Uterus (tissue), 4 donors: Measurements from ENCODE around the gene C3orf70. TPM values are rescaled to one million over a fixed set of nuclear protein-coding genes. Genes with fewer than 3 reads are reported as not detected.

Source experiments
- DNase-seq, 2 donors: peaks; one replicate each; pipeline ENCODE4 v3.0.0-alpha.2; 2019 to 2020
- H3K27ac ChIP-seq, 2 donors: fragments of 200-600 bp; sonication (generic); 1 replicate in 1 of 2; 2 replicates in 1 of 2; pipeline ENCODE4 v1.5.1; 2016 to 2018
- H3K27me3 ChIP-seq, 2 donors: fragments of 200-600 bp; sonication (generic); one replicate each; pipeline ENCODE4 v1.5.1; 2018 to 2019; ENCODE audit warnings: control low read depth in 1 of 2
- H3K36me3 ChIP-seq, 2 donors: fragments of 200-600 bp; sonication (generic); one replicate each; pipeline ENCODE4 v1.5.1; 2019; ENCODE audit warnings: control low read depth in 1 of 2
- H3K4me1 ChIP-seq, 2 donors: fragments of 200-600 bp; sonication (generic); one replicate each; pipeline ENCODE4 v1.5.1; 2018 to 2019; ENCODE audit warnings: control low read depth in 1 of 2
- H3K4me3 ChIP-seq, 2 donors: fragments of 200-600 bp; sonication (generic); 1 replicate in 1 of 2; 2 replicates in 1 of 2; pipeline ENCODE4 v1.5.1; 2018 to 2019; ENCODE audit warnings: mild to moderate bottlenecking in 1 of 2
- H3K9me3 ChIP-seq, 2 donors: fragments of 200-600 bp; sonication (generic); one replicate each; pipeline ENCODE4 v1.5.1; 2019; ENCODE audit warnings: control low read depth in 1 of 2
- CTCF ChIP-seq, 4 experiments: fragments of 200-600 bp in 2 of 4; fragments of 450-650 bp in 2 of 4; sonication (generic) in 2 of 4; IDR thresholded peaks; one replicate each; pipeline ENCODE4 v1.5.1; 2016 to 2019; ENCODE audit warnings: antibody characterized with exemption in 4 of 4, mild to moderate bottlenecking in 2 of 4, moderate library complexity in 1 of 4
- POLR2A ChIP-seq, 2 donors: fragments of 450-650 bp; IDR thresholded peaks; one replicate each; pipeline ENCODE4 v1.6.1; 2016; ENCODE audit warnings: antibody characterized with exemption in 2 of 2, mild to moderate bottlenecking in 1 of 2, moderate library complexity in 1 of 2
- intact Hi-C: fragments of 100-400 bp; cut with DNase I; formaldehyde crosslinking; loops from one replicate; pipeline ENCODE4 v1.15.1; 2023; ENCODE audit warnings: low total_unique reads
- total RNA-seq, 4 donors: library from RNA; depleted of rRNA in 3 of 4; stranded (reverse); fragments of >200 nt in 3 of 4; gene quantifications; one replicate each; pipeline versions ENCODE4 v1.1.0 to v1.2.4, GENCODE V29; 2014 to 2023
- donor health status: DM: yes; HTN: yes; CAD: no.

The C3orf70 gene
- total RNA-seq, 4 donors from 2014 or later, result 4.4 to 24.4 (median 16.9) TPM

DNA sequence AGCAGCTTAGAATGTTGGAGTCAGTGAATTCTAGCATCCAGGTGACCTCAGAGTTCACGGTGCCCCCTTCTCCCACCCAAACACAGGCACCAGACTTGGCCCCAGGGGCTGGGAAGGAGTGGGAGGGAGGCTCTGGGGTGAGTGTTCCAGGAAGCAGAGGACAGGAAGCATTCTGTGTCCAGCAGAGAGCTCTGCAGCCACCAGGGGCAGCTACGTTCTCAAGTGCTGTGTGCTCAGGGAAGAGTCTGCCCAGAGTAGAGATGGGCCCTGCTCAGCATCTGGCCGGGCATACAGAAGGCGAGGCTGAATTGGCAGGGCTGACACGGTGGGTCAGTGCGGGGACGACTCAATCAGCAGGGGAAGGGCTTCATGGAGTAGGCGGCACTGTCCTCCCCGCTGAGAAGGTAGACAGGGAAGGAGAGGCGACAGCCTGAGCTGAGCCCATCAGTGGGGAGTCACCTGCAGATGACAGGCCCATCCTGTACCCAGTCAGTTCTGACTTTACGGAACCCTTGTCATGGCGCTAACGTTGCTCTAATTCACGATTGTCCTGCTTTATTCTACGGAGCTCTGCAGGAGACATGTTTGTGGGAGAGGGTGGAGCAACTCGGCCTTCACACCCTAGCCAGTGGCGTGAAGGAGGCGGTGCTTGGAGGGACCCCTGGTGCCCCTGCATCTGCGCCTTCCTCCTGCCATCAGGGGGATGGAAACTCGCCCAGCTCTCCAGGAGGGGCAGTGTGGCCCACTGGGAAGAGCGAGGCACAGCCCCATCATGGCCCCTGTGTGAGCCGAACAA, 82.2 kb downstream of the C3orf70 start:
- H3K27ac ChIP-seq, result no peak overlapping the region
- H3K27me3 ChIP-seq, result no peaks in the 10 kb centered on the region
- no peaks in the 10 kb centered on the region for H3K9me3 ChIP-seq
- no peaks in the 10 kb centered on the region for H3K4me1 ChIP-seq
- H3K4me3 ChIP-seq, result no peak overlapping the region
- no peak for DNase-seq
- intact Hi-C loops, result no loop called here
- no peak for TF ChIP-seq POLR2A (IDR thresholded peaks at IDR 0.05)
- TF ChIP-seq CTCF (IDR thresholded peaks at IDR 0.05), result no peak
- no peaks in the 10 kb centered on the region for H3K36me3 ChIP-seq

GRCh38 chr3:185069037-185070030, 83.5 kb downstream of the C3orf70 start:
- H3K27me3 ChIP-seq, result no peaks in the 10 kb centered on the region
- no peak for DNase-seq
- no peaks in the 10 kb centered on the region for H3K9me3 ChIP-seq
- H3K36me3 ChIP-seq, result no peaks in the 10 kb centered on the region
- no peak overlapping the region for H3K27ac ChIP-seq
- H3K4me1 ChIP-seq, result no peaks in the 10 kb centered on the region
- no peak overlapping the region for H3K4me3 ChIP-seq
- TF ChIP-seq POLR2A (IDR thresholded peaks at IDR 0.05), result no peak
- intact Hi-C loops, result no loop called here

DNA sequence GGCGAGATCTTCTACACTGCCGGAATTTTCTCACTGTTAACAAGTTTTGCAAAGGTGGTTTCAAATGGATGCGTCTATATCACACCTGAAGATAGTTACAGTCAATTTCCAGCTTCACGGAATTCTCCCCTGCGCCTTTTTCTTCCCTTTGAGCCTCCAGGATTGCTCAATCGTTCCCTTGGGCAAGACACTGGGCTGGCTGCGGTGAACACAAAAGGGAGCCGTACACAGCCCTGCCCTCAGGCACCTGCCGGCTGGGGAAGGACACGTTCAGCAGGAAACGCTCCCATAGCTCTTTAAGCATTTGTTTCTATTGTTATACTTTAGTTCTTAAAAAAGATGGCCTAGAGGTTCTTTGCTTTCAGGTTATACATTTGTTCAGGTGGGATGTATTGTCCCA, 85.7 kb downstream of the C3orf70 start:
- Histone ChIP-seq H3K36me3 (no peaks in the 10 kb centered on the region), H3K4me3 (no peak overlapping the region), H3K27me3 (no peaks in the 10 kb centered on the region), H3K9me3 (no peaks in the 10 kb centered on the region), H3K4me1 (no peaks in the 10 kb centered on the region), H3K27ac (no peak overlapping the region)
- TF ChIP-seq CTCF (IDR thresholded peaks at IDR 0.05) (no peak), POLR2A (IDR thresholded peaks at IDR 0.05) (no peak)
- no peak for DNase-seq
- intact Hi-C loops, result no loop called here

- Histone ChIP-seq H3K4me3 (no peak overlapping the region), H3K9me3 (no peaks in the 10 kb centered on the region), H3K27ac (no peak overlapping the region), H3K36me3 (no peaks in the 10 kb centered on the region), H3K4me1 (no peaks in the 10 kb centered on the region), H3K27me3 (no peaks in the 10 kb centered on the region)
- intact Hi-C loops, result no loop called here
- no peak for DNase-seq
- no peak for TF ChIP-seq POLR2A (IDR thresholded peaks at IDR 0.05)
- no peak for TF ChIP-seq CTCF (IDR thresholded peaks at IDR 0.05)
These were observed 86.6 kb downstream of the C3orf70 start for GRCh38 chr3:185066251-185066650.

- H3K9me3 ChIP-seq, result no peaks in the 10 kb centered on the region
- no peaks in the 10 kb centered on the region for H3K27me3 ChIP-seq
- no peaks in the 10 kb centered on the region for H3K4me1 ChIP-seq
- no peak overlapping the region for H3K4me3 ChIP-seq
- DNase-seq, result no peak
- H3K27ac ChIP-seq, result no peak overlapping the region
- H3K36me3 ChIP-seq, result no peaks in the 10 kb centered on the region
- TF ChIP-seq CTCF (IDR thresholded peaks at IDR 0.05) (no peak), POLR2A (IDR thresholded peaks at IDR 0.05) (no peak)
- intact Hi-C loops, result no loop called here
These were observed 87.8 kb downstream of the C3orf70 start for GRCh38 chr3:185065059-185065458.
